HUDEP-2 (cell line): ENCODE results near the gene PNCK.
"Not testable (repeated sequence)": the region's sequence is repeated elsewhere in the genome, so short reads cannot be mapped to it uniquely, and the experiment has no call there.

Source experiments
- DNase-seq, 76 experiments: peaks; one replicate each; lab custom pipeline; 2025; ENCODE audit not compliant: unreplicated experiment in 76 of 76; lab: John Stamatoyannopoulos, UW

The PNCK gene

GRCh38 chrX:153699784-153700371, 26.3 kb upstream of the PNCK start:
- not testable (repeated sequence) for DNase-seq

GRCh38 chrX:153699210-153699783, 25.7 kb upstream of the PNCK start:
- not testable (repeated sequence) for DNase-seq

- DNase-seq = peak in 5 of 76 experiments; percentile 0 to 12 (median 5)
Measured at GRCh38 chrX:153697924-153698865, 24.6 kb upstream of the PNCK start.

GRCh38 chrX:153696986-153697722, 23.5 kb upstream of the PNCK start:
- peak in 1 of 76 experiments; percentile 4 for DNase-seq

GRCh38 chrX:153696538-153696937, 22.9 kb upstream of the PNCK start:
- not testable (repeated sequence) for DNase-seq

GRCh38 chrX:153696100-153696499, 22.5 kb upstream of the PNCK start:
- DNase-seq = no peak

GRCh38 chrX:153694687-153695270, 21.2 kb upstream of the PNCK start:
- DNase-seq = no peak

GRCh38 chrX:153694256-153694655, 20.6 kb upstream of the PNCK start:
- DNase-seq = not testable (repeated sequence)

- DNase-seq = no peak
Measured at GRCh38 chrX:153693216-153694086, 19.8 kb upstream of the PNCK start.

GRCh38 chrX:153692611-153693156, 19.1 kb upstream of the PNCK start:
- DNase-seq = no peak

- no peak for DNase-seq
Measured at GRCh38 chrX:153692003-153692402, 18.4 kb upstream of the PNCK start.

- not testable (repeated sequence) for DNase-seq
Measured at GRCh38 chrX:153691032-153691827, 17.6 kb upstream of the PNCK start.

GRCh38 chrX:153690466-153690865, 16.9 kb upstream of the PNCK start:
- DNase-seq = no peak

- DNase-seq = peak in 72 of 76 experiments; percentile 1 to 78 (median 60)
Measured at GRCh38 chrX:153689654-153690465, 16.2 kb upstream of the PNCK start.

- peak in 14 of 76 experiments; percentile 8 to 39 (median 23) for DNase-seq
Measured at GRCh38 chrX:153688911-153689590, 15.4 kb upstream of the PNCK start.

- DNase-seq = peak in 1 of 76 experiments; percentile 2
Measured at GRCh38 chrX:153688506-153688905, 14.9 kb upstream of the PNCK start.

- DNase-seq = no peak
Measured at GRCh38 chrX:153688071-153688470, 14.5 kb upstream of the PNCK start.
